Neural cell (in vitro differentiated cells): ENCODE data around the gene SPHK2. TPM values are rescaled to one million over a fixed set of nuclear protein-coding genes. Genes with fewer than 3 reads are reported as not detected.

Source experiments
- H2AFZ ChIP-seq: fragments of 200-600, 300-800 bp; sonication (generic), shearing (Covaris generic); 2 replicates; pipeline ENCODE4 v1.6.0; 2014; ENCODE audit warnings: low read depth, mild to moderate bottlenecking, antibody characterized with exemption, low read length, moderate library complexity
- H3F3A ChIP-seq: fragments of 200-600 bp; shearing (Covaris generic); 2 replicates; pipeline ENCODE4 v1.6.1; 2016; ENCODE audit warnings: mild to moderate bottlenecking, moderate library complexity, mixed read lengths, antibody characterized with exemption, low read length; ENCODE audit not compliant: insufficient read depth, poor library complexity, severe bottlenecking
- H3K27ac ChIP-seq: fragments of 200-600, 300-800 bp; sonication (generic), shearing (Covaris generic); 2 replicates; pipeline ENCODE4 v1.5.1; 2014; ENCODE audit warnings: mild to moderate bottlenecking, low read length, moderate library complexity
- H3K27me3 ChIP-seq: fragments of 300-800, 200-600 bp; sonication (generic), shearing (Covaris generic); 2 replicates; pipeline ENCODE4 v1.6.0; 2014; ENCODE audit warnings: mild to moderate bottlenecking, low read depth, low read length, moderate library complexity; ENCODE audit not compliant: insufficient read depth
- H3K36me3 ChIP-seq: fragments of 300-800, 200-600 bp; sonication (generic), shearing (Covaris generic); 2 replicates; pipeline ENCODE4 v1.5.1; 2014; ENCODE audit warnings: mild to moderate bottlenecking, antibody characterized with exemption, low read length, moderate library complexity; ENCODE audit not compliant: insufficient read depth
- H3K4me2 ChIP-seq: fragments of 300-800, 200-600 bp; sonication (generic), shearing (Covaris generic); 2 replicates; pipeline ENCODE4 v1.6.0; 2014; ENCODE audit warnings: mild to moderate bottlenecking, low read length
- H3K4me3 ChIP-seq: fragments of 300-800, 200-600 bp; sonication (generic), shearing (Covaris generic); 2 replicates; pipeline ENCODE4 v1.5.1; 2014; ENCODE audit warnings: mild to moderate bottlenecking, low read length, moderate library complexity
- H3K79me2 ChIP-seq: fragments of 200-600 bp; shearing (Covaris generic); replicated peaks from 2 replicates; pipeline ENCODE4 v1.6.0; 2014; ENCODE audit warnings: mild to moderate bottlenecking, low read length, moderate library complexity; ENCODE audit not compliant: insufficient read depth
- H3K9ac ChIP-seq: fragments of 300-800, 200-600 bp; sonication (generic), shearing (Covaris generic); 2 replicates; pipeline ENCODE4 v1.6.1; 2016; ENCODE audit warnings: mild to moderate bottlenecking, low read length, mixed read lengths
- H3K9me2 ChIP-seq: fragments of 200-600 bp; shearing (Covaris generic); 2 replicates; pipeline ENCODE4 v1.6.1; 2016; ENCODE audit warnings: mild to moderate bottlenecking, low read length, mixed read lengths; ENCODE audit not compliant: insufficient read depth
- H3K9me3 ChIP-seq: fragments of 200-600, 300-800 bp; sonication (generic), shearing (Covaris generic); 2 replicates; pipeline ENCODE4 v1.6.1; 2016; ENCODE audit warnings: mild to moderate bottlenecking, mixed run types, low read length, moderate library complexity, mixed read lengths
- H4K20me1 ChIP-seq: fragments of 200-600 bp; shearing (Covaris generic); 2 replicates; pipeline ENCODE4 v1.6.1; 2016; ENCODE audit warnings: mild to moderate bottlenecking, mixed run types; ENCODE audit not compliant: insufficient read depth
- CTCF ChIP-seq: fragments of 450-650 bp; IDR thresholded peaks from 2 replicates; pipeline ENCODE4 v1.5.1; 2014; ENCODE audit warnings: antibody characterized with exemption, mild to moderate bottlenecking, moderate library complexity; ENCODE audit not compliant: poor library complexity, severe bottlenecking
- EP300 ChIP-seq: fragments of 450-650 bp; conservative IDR thresholded peaks from 2 replicates; pipeline ENCODE4 v1.6.1; 2014; ENCODE audit warnings: antibody characterized with exemption, mild to moderate bottlenecking, moderate library complexity; ENCODE audit not compliant: poor library complexity, severe bottlenecking
- EZH2 ChIP-seq: fragments of 200-600, 300-800 bp; shearing (Covaris generic), sonication (generic); IDR thresholded peaks from 2 replicates; pipeline ENCODE4 v1.6.1; 2014; ENCODE audit warnings: antibody characterized with exemption, low read length, borderline replicate concordance, mild to moderate bottlenecking; ENCODE audit not compliant: insufficient read depth, poor library complexity, severe bottlenecking
- MXI1 ChIP-seq: fragments of 450-650 bp; conservative IDR thresholded peaks from 2 replicates; pipeline ENCODE4 v1.6.1; 2014; ENCODE audit warnings: antibody characterized with exemption, mild to moderate bottlenecking; ENCODE audit not compliant: poor library complexity, severe bottlenecking
- POLR2AphosphoS5 ChIP-seq: IDR thresholded peaks from 2 replicates; pipeline ENCODE4 v1.6.1; 2012
- RAD21 ChIP-seq: fragments of 450-650 bp; conservative IDR thresholded peaks from 2 replicates; pipeline ENCODE4 v1.6.1; 2014; ENCODE audit warnings: antibody characterized with exemption, mild to moderate bottlenecking, moderate library complexity
- REST ChIP-seq: IDR thresholded peaks from 2 replicates; pipeline ENCODE4 v1.6.1; 2012; ENCODE audit warnings: borderline replicate concordance
- SMC3 ChIP-seq: fragments of 450-650 bp; conservative IDR thresholded peaks from 2 replicates; pipeline ENCODE4 v1.6.1; 2014; ENCODE audit warnings: antibody characterized with exemption, mild to moderate bottlenecking, moderate library complexity; ENCODE audit not compliant: poor library complexity
- TAF1 ChIP-seq: IDR thresholded peaks from 2 replicates; pipeline ENCODE4 v1.6.1; 2012; ENCODE audit warnings: low read depth
- polyA plus RNA-seq: library from polyadenylated mRNA; depleted of rRNA; stranded (reverse); fragments of >200 nt; gene quantifications from 2 replicates; pipeline ENCODE4 v1.2.3, GENCODE V29; 2014

SPHK2 gene
- polyA plus RNA-seq, 1 donor from 2014 or later, result 22.6 TPM

GRCh38 chr19:48638831-48639381 lies 19.6 kb downstream of the SPHK2 start:
- Histone ChIP-seq H3K79me2 (no peaks in the 10 kb centered on the region), H2AFZ (no peak overlapping the region), H3K9ac (peak overlapping the region; percentile 74), H3K36me3 (no peaks in the 10 kb centered on the region), H3K9me3 (no peaks in the 10 kb centered on the region), H3K4me3 (peak overlapping the region; percentile 66), H3F3A (peaks cover 8% of the 10 kb centered on the region), H3K27me3 (no peaks in the 10 kb centered on the region), H3K4me2 (peak overlapping the region; percentile 86), H4K20me1 (no peaks in the 10 kb centered on the region), H3K27ac (peak overlapping the region; percentile 83), H3K9me2 (no peaks in the 10 kb centered on the region)
- TF ChIP-seq REST (no peak), EZH2 (no peak), EP300 (no peak), RAD21 (no peak), POLR2AphosphoS5 (no peak), CTCF (no peak), TAF1 (no peak), MXI1 (no peak), SMC3 (no peak)

GRCh38 chr19:48639483-48640375 lies 20.4 kb downstream of the SPHK2 start:
- Histone ChIP-seq H3F3A (peaks cover 8% of the 10 kb centered on the region), H3K27me3 (no peaks in the 10 kb centered on the region), H3K9ac (no peak overlapping the region), H4K20me1 (no peaks in the 10 kb centered on the region), H3K9me2 (no peaks in the 10 kb centered on the region), H3K79me2 (no peaks in the 10 kb centered on the region), H3K4me2 (no peak overlapping the region), H3K36me3 (no peaks in the 10 kb centered on the region), H3K9me3 (no peaks in the 10 kb centered on the region), H3K27ac (no peak overlapping the region), H2AFZ (no peak overlapping the region), H3K4me3 (no peak overlapping the region)
- TF ChIP-seq EP300, result no peak
- TF ChIP-seq RAD21, result no peak
- no peak for TF ChIP-seq SMC3
